Measurements from ENCODE around the gene TBC1D30. TPM values are rescaled to one million over a fixed set of nuclear protein-coding genes. Genes with fewer than 3 reads are reported as not detected.

Gene TBC1D30
- total RNA-seq, 1 experiment from 2014 or later = 2.0 TPM

GRCh38 chr12:64882687-64883086 lies 58.2 kb downstream of the TBC1D30 start:
- Histone ChIP-seq H3K4me3 (ENCODE audit: low read depth, low read length, poor library complexity, severe bottlenecking) (no peak overlapping the region), H3K27ac (ENCODE audit: low read depth, low read length, poor library complexity, severe bottlenecking) (no peak overlapping the region), H3K9me3 (ENCODE audit: low read depth, low read length, poor library complexity, severe bottlenecking) (no peaks in the 10 kb centered on the region), H3K27me3 (replicated peaks; ENCODE audit: insufficient read depth, low read depth, low read length, poor library complexity) (peaks cover 7% of the 10 kb centered on the region), H3K36me3 (ENCODE audit: insufficient read depth, low read length, poor library complexity, severe bottlenecking) (no peaks in the 10 kb centered on the region), H3K4me1 (ENCODE audit: insufficient read depth, low read length, poor library complexity, severe bottlenecking) (no peaks in the 10 kb centered on the region)
- intact Hi-C loops (cut with micrococcal nuclease; ENCODE audit: unreplicated experiment) = no loop called here
- no peak for DNase-seq (ENCODE audit: low spot score)
- ChIA-PET POLR2A (ENCODE audit: low non-redundant PET) (no interaction called here), CTCF (interaction anchor here (0.6 kb wide), 1 partner anchor 289 kb away, joined by 3 read pairs; no protein-coding TSS in a partner anchor)
- TF ChIP-seq EZH2 (IDR thresholded peaks at IDR 0.05; ENCODE audit: borderline replicate concordance, low read depth, low read length, poor library complexity, severe bottlenecking) = no peak
- TF ChIP-seq, protein P1, sequence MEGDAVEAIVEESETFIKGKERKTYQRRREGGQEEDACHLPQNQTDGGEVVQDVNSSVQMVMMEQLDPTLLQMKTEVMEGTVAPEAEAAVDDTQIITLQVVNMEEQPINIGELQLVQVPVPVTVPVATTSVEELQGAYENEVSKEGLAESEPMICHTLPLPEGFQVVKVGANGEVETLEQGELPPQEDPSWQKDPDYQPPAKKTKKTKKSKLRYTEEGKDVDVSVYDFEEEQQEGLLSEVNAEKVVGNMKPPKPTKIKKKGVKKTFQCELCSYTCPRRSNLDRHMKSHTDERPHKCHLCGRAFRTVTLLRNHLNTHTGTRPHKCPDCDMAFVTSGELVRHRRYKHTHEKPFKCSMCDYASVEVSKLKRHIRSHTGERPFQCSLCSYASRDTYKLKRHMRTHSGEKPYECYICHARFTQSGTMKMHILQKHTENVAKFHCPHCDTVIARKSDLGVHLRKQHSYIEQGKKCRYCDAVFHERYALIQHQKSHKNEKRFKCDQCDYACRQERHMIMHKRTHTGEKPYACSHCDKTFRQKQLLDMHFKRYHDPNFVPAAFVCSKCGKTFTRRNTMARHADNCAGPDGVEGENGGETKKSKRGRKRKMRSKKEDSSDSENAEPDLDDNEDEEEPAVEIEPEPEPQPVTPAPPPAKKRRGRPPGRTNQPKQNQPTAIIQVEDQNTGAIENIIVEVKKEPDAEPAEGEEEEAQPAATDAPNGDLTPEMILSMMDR (conservative IDR thresholded peaks at IDR 0.05; ENCODE audit: low read depth, low read length) = no peak
- BruUV-seq (replicated peaks) = no TSS peak

DNA sequence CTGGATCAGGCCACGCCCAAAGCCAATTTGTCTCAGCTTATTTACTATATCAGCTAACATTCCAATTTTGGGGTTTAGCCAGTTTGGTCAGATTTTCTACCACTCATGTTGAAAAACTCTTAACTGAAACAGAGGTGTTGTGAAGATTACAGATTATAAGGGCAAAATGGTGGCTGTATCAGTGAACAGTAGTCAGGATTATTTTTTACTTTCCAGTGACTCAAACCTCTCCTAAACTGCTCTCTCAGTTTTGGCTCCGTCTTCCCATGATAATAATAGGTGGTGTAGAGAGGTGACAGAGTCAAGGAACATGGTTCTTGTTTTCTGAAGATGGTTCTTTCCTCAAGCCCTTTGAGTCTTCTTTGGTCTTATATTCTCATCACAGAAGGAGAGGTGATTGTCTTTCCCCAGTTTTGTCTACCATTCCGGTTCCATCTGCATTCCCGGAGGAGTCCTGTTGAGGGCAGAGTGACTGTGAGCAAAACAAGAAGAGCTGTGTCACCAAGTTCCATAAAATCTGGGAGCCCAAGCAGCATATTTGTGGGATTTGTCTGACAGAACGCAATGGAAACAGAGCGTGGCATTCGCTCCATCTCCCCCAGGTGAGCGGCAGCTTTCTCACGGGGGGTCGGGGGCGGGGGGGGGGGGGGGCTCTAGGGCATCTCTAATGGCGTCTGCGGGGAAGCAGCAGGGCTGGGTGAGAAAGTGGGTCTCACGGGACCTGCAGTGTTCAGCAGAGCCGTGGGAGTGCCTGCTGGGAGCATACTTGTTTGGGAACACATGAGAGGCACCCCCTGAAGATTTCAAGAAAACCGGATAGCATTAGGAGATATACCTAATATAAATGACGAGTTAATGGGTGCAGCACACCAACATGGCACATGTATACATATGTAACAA lies 59.1 kb downstream of the TBC1D30 start:
- H3K36me3 ChIP-seq (ENCODE audit: insufficient read depth, low read length, poor library complexity, severe bottlenecking) = no peaks in the 10 kb centered on the region
- no peak for TF ChIP-seq EZH2 (IDR thresholded peaks at IDR 0.05; ENCODE audit: borderline replicate concordance, low read depth, low read length, poor library complexity, severe bottlenecking)
- TF ChIP-seq, protein P1 (conservative IDR thresholded peaks at IDR 0.05; ENCODE audit: low read depth, low read length) = peak; percentile 36; the same call in 1 of the 2 replicates
- no peak overlapping the region for H3K27ac ChIP-seq (ENCODE audit: low read depth, low read length, poor library complexity, severe bottlenecking)
- no peaks in the 10 kb centered on the region for H3K4me1 ChIP-seq (ENCODE audit: insufficient read depth, low read length, poor library complexity, severe bottlenecking)
- peaks cover 1% of the 10 kb centered on the region for H3K27me3 ChIP-seq (replicated peaks; ENCODE audit: insufficient read depth, low read depth, low read length, poor library complexity)
- ChIA-PET POLR2A (ENCODE audit: low non-redundant PET) (interaction anchor here (0.6 kb wide), 1 partner anchor 204 kb away, joined by 13 read pairs; no protein-coding TSS in a partner anchor), CTCF (interaction anchor here (0.6 to 0.7 kb wide), 3 partner anchors 180 to 351 kb away, joined by 3 to 5 read pairs (median 3); no protein-coding TSS in a partner anchor)
- H3K4me3 ChIP-seq (ENCODE audit: low read depth, low read length, poor library complexity, severe bottlenecking) = no peak overlapping the region
- BruUV-seq (replicated peaks) = no TSS peak
- H3K9me3 ChIP-seq (ENCODE audit: low read depth, low read length, poor library complexity, severe bottlenecking) = no peaks in the 10 kb centered on the region
- peak; percentile 18 for DNase-seq (ENCODE audit: low spot score)
- intact Hi-C loops (cut with micrococcal nuclease; ENCODE audit: unreplicated experiment) = no loop called here

DNA sequence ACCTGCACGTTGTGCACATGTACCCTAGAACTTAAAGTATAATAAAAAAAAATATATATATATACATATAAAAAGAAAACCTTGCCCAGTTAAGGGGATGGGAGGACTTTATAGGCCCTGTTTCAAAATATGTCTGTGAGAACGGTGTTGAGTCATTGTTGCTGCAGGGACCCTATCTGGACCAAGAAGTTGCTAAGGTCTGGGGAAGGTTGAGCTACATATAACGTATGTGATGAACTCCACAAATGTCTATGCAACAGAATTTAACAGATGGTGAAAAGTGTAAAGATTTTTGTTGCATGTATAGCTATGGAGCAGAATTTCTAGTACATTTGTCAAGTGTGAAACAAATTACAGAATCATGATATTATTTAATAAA lies 59.7 kb downstream of the TBC1D30 start:
- CTCF ChIA-PET = interaction anchor here (0.7 kb wide), 2 partner anchors 350 to 1468 kb away, joined by 3 read pairs; no protein-coding TSS in a partner anchor
- no peak for TF ChIP-seq EZH2 (IDR thresholded peaks at IDR 0.05; ENCODE audit: borderline replicate concordance, low read depth, low read length, poor library complexity, severe bottlenecking)
- TF ChIP-seq, protein P1 (conservative IDR thresholded peaks at IDR 0.05; ENCODE audit: low read depth, low read length) = no peak
- Histone ChIP-seq H3K9me3 (ENCODE audit: low read depth, low read length, poor library complexity, severe bottlenecking) (no peaks in the 10 kb centered on the region), H3K27ac (ENCODE audit: low read depth, low read length, poor library complexity, severe bottlenecking) (no peak overlapping the region), H3K27me3 (replicated peaks; ENCODE audit: insufficient read depth, low read depth, low read length, poor library complexity) (no peaks in the 10 kb centered on the region), H3K4me3 (ENCODE audit: low read depth, low read length, poor library complexity, severe bottlenecking) (no peak overlapping the region), H3K36me3 (ENCODE audit: insufficient read depth, low read length, poor library complexity, severe bottlenecking) (no peaks in the 10 kb centered on the region), H3K4me1 (ENCODE audit: insufficient read depth, low read length, poor library complexity, severe bottlenecking) (no peaks in the 10 kb centered on the region)
- POLR2A ChIA-PET (ENCODE audit: low non-redundant PET) = no interaction called here
- no TSS peak for BruUV-seq (replicated peaks)
- intact Hi-C loops (cut with micrococcal nuclease; ENCODE audit: unreplicated experiment) = no loop called here
- no peak for DNase-seq (ENCODE audit: low spot score)
